ENCODE results near the gene MAP3K19.

MAP3K19 gene

GRCh38 chr2:134955744-134956143, 91.5 kb downstream of the MAP3K19 start:
- Histone ChIP-seq H3K4me3 (no peak overlapping the region), H4K20me1 (peaks cover 0 to 86% (median 6%) of the 10 kb centered on the region in 11 experiments; a peak in 11 of 22 replicates), H3K4me1 (peaks cover 0 to 9% (median 0%) of the 10 kb centered on the region in 10 experiments; a peak in 5 of 20 replicates), H3K4me2 (no peak overlapping the region), H3K9ac (no peak overlapping the region), H3K27ac (no peak overlapping the region), H3K9me3 (replicated peaks in 1 of 11) (no peaks in the 10 kb centered on the region), H3K27me3 (no peaks in the 10 kb centered on the region), H3K36me3 (peaks cover 74 to 92% (median 82%) of the 10 kb centered on the region in 11 experiments)
- no peak for TF ChIP-seq Cebpa-rat (IDR thresholded peaks at IDR 0.05)

GRCh38 chr2:134954065-134954464, 93.2 kb downstream of the MAP3K19 start:
- Histone ChIP-seq H3K27ac (no peak overlapping the region), H3K27me3 (no peaks in the 10 kb centered on the region), H3K4me3 (no peak overlapping the region), H3K36me3 (peaks cover 88 to 100% (median 97%) of the 10 kb centered on the region in 11 experiments), H3K9me3 (replicated peaks in 1 of 11) (no peaks in the 10 kb centered on the region), H3K4me2 (no peak overlapping the region), H3K4me1 (peaks cover 0 to 19% (median 0%) of the 10 kb centered on the region in 10 experiments; a peak in 7 of 20 replicates), H4K20me1 (peaks cover 0 to 93% (median 16%) of the 10 kb centered on the region in 11 experiments; a peak in 13 of 22 replicates), H3K9ac (no peak overlapping the region)
- no peak for TF ChIP-seq Cebpa-rat (IDR thresholded peaks at IDR 0.05)

- Histone ChIP-seq H3K27me3 (no peaks in the 10 kb centered on the region), H3K9me3 (replicated peaks in 1 of 11) (no peaks in the 10 kb centered on the region), H3K27ac (no peak overlapping the region), H3K4me3 (no peak overlapping the region), H3K4me2 (no peak overlapping the region), H3K36me3 (peaks cover 93 to 100% (median 99%) of the 10 kb centered on the region in 11 experiments), H4K20me1 (peaks cover 0 to 96% (median 18%) of the 10 kb centered on the region in 11 experiments; a peak in 13 of 22 replicates), H3K9ac (no peak overlapping the region), H3K4me1 (peaks cover 0 to 19% (median 0%) of the 10 kb centered on the region in 10 experiments; a peak in 7 of 20 replicates)
- no peak for TF ChIP-seq Cebpa-rat (IDR thresholded peaks at IDR 0.05)
These were observed 94.6 kb downstream of the MAP3K19 start for GRCh38 chr2:134952608-134953007.

GRCh38 chr2:134950886-134951285, 96.4 kb downstream of the MAP3K19 start:
- TF ChIP-seq Cebpa-rat (IDR thresholded peaks at IDR 0.05): no peak
- H3K36me3 ChIP-seq: peaks cover 93 to 100% (median 98%) of the 10 kb centered on the region in 11 experiments
- no peak overlapping the region for H3K4me3 ChIP-seq
- no peaks in the 10 kb centered on the region for H3K9me3 ChIP-seq (replicated peaks in 1 of 11)
- H3K9ac ChIP-seq: no peak overlapping the region
- H3K4me1 ChIP-seq: peaks cover 0 to 19% (median 0%) of the 10 kb centered on the region in 10 experiments; a peak in 7 of 20 replicates
- no peaks in the 10 kb centered on the region for H3K27me3 ChIP-seq
- H3K4me2 ChIP-seq: no peak overlapping the region; a peak in 1 of 22 replicates
- peaks cover 0 to 95% (median 18%) of the 10 kb centered on the region in 11 experiments; a peak in 13 of 22 replicates for H4K20me1 ChIP-seq
- no peak overlapping the region; a peak in 1 of 22 replicates for H3K27ac ChIP-seq

GRCh38 chr2:134949981-134950708, 97.1 kb downstream of the MAP3K19 start:
- Histone ChIP-seq H3K9me3 (replicated peaks in 1 of 11) (no peaks in the 10 kb centered on the region), H3K36me3 (peaks cover 93 to 100% (median 98%) of the 10 kb centered on the region in 11 experiments), H4K20me1 (peaks cover 0 to 96% (median 18%) of the 10 kb centered on the region in 11 experiments; a peak in 13 of 22 replicates), H3K4me3 (no peak overlapping the region), H3K27me3 (no peaks in the 10 kb centered on the region), H3K27ac (no peak overlapping the region; a peak in 1 of 22 replicates), H3K4me2 (no peak overlapping the region; a peak in 1 of 22 replicates), H3K4me1 (peaks cover under 1 to 24% (median 2%) of the 10 kb centered on the region in 10 experiments; a peak in 14 of 20 replicates), H3K9ac (no peak overlapping the region)
- no peak for TF ChIP-seq Cebpa-rat (IDR thresholded peaks at IDR 0.05)

- H4K20me1 ChIP-seq: peaks cover 0 to 95% (median 17%) of the 10 kb centered on the region in 11 experiments; a peak in 14 of 22 replicates
- no peak overlapping the region for H3K9ac ChIP-seq
- no peak overlapping the region for H3K4me2 ChIP-seq
- peaks cover 0 to 3% (median 0%) of the 10 kb centered on the region in 11 experiments; a peak in 2 of 22 replicates for H3K9me3 ChIP-seq (replicated peaks in 1 of 11)
- peaks cover 16 to 55% (median 33%) of the 10 kb centered on the region in 10 experiments for H3K4me1 ChIP-seq
- H3K36me3 ChIP-seq: peaks cover 72 to 89% (median 83%) of the 10 kb centered on the region in 11 experiments
- H3K27me3 ChIP-seq: no peaks in the 10 kb centered on the region
- TF ChIP-seq Cebpa-rat (IDR thresholded peaks at IDR 0.05): no peak
- H3K4me3 ChIP-seq: no peak overlapping the region
- H3K27ac ChIP-seq: 0 out of 22 replicates have a peak overlapping the region, but pooled peaks of 1 of the 11 experiments have one; percentile 22
These were observed 101.2 kb downstream of the MAP3K19 start for GRCh38 chr2:134946073-134946472.

GRCh38 chr2:134944975-134945374, 102.3 kb downstream of the MAP3K19 start:
- no peak for TF ChIP-seq Cebpa-rat (IDR thresholded peaks at IDR 0.05)
- Histone ChIP-seq H3K9ac (no peak overlapping the region), H3K4me2 (peak overlapping the region in 6 of 11 experiments; percentile 1 to 89 (median 23); a peak in 7 of 22 replicates), H3K9me3 (replicated peaks in 1 of 11) (peaks cover 0 to 7% (median 0%) of the 10 kb centered on the region in 11 experiments; a peak in 3 of 22 replicates), H3K4me1 (peaks cover 13 to 49% (median 31%) of the 10 kb centered on the region in 10 experiments), H3K27ac (peak overlapping the region in 4 of 11 experiments; percentile 5 to 79 (median 41); a peak in 4 of 22 replicates), H3K36me3 (peaks cover 75 to 89% (median 84%) of the 10 kb centered on the region in 11 experiments), H4K20me1 (peaks cover under 1 to 95% (median 11%) of the 10 kb centered on the region in 11 experiments; a peak in 13 of 22 replicates), H3K4me3 (no peak overlapping the region), H3K27me3 (no peaks in the 10 kb centered on the region)

GRCh38 chr2:134943540-134943939, 103.7 kb downstream of the MAP3K19 start:
- TF ChIP-seq Cebpa-rat (IDR thresholded peaks at IDR 0.05): no peak
- Histone ChIP-seq H3K9me3 (replicated peaks in 1 of 11) (peaks cover 0 to 12% (median 0%) of the 10 kb centered on the region in 11 experiments; a peak in 3 of 22 replicates), H3K4me1 (peaks cover 13 to 47% (median 31%) of the 10 kb centered on the region in 10 experiments), H3K27me3 (no peaks in the 10 kb centered on the region), H3K27ac (peak overlapping the region in 10 of 11 experiments; percentile 24 to 79 (median 62); a peak in 20 of 22 replicates), H3K4me2 (peak overlapping the region; percentile 65 to 95 (median 80); a peak in 21 of 22 replicates), H3K9ac (peak overlapping the region in 7 of 11 experiments; percentile 10 to 59 (median 22); a peak in 8 of 22 replicates), H3K36me3 (peaks cover 75 to 89% (median 84%) of the 10 kb centered on the region in 11 experiments), H3K4me3 (peak overlapping the region in 9 of 10 experiments; percentile 11 to 53 (median 26); a peak in 10 of 20 replicates), H4K20me1 (peaks cover under 1 to 95% (median 12%) of the 10 kb centered on the region in 11 experiments; a peak in 17 of 22 replicates)

All from BLaER1 treated with 17β-estradiol and CSF1 and Interleukin-3, amounts not matched to agents 10 nM and 100 nM (cell line).